ENCODE measurements around the gene RHOC.
A peak's percentile ranks its signal among the peaks of the same experiment; 100 is the strongest.

RHOC gene

DNA sequence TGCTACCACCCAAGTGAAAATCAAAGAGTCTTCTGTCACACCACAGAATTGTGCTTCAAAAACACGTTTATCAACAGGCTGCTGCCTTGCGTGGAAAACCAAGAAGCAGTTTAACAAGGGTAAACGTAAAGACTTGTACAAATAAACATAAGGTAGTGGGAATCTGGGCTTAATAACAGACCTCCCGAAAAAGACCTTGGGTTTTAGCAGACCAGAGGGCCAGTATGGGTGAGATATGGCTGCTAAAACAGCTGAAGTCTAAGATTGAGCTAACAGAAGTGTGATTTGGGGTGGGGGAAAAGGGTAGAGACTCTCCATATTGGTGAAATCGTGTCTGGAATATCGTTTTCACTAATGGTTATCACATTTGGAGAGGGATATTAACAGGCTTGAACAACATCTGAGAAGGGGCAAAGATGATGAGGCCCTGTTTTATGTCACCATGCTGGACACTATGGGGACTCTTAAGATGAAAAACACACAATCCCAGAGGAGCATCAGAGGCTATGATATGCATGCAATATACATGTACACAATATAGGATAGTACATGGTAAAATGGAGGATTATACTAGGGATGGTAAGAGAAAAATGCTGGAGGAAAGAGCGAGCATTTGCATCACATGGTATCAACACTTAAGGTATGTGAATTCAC, 31.1 kb downstream of the RHOC start:
- no peak for DNase-seq

DNA sequence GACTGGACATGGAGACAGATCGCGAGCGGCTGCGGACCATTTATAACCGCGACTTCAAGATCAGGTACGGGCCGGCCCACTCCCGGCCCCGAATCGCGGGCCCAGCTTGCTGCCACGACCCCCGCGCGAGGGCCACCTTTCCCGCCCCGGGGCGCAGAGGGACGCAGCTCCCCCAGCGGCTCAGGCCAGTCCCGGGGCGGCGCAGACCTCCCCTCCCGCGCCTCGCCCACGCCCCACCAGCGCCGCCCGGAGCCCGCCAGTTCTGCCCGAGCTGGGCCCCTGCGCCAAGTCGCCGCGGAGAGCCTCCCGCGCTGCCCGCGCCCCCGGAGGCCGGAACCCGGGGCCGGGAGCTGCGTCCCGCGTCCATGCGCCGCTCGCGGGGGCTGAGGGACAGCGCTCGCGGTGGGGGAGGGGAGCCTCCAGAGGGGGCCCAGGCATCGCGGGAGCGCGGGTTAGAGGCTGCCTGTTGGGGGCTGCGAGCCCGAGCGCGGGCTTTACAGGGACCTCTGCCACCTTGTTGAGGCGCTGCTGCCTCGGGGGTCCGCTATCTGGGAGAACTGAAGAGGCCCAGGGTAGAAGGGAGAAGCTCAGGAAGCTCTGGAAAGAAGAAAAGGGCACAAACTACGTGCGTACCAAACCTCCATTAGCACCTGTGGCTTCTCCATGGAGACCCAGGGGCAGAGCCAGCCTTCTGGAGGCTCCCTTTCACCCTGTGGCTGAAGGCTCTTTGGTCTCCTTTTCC, 31.8 kb downstream of the RHOC start:
- no peak for DNase-seq

DNA sequence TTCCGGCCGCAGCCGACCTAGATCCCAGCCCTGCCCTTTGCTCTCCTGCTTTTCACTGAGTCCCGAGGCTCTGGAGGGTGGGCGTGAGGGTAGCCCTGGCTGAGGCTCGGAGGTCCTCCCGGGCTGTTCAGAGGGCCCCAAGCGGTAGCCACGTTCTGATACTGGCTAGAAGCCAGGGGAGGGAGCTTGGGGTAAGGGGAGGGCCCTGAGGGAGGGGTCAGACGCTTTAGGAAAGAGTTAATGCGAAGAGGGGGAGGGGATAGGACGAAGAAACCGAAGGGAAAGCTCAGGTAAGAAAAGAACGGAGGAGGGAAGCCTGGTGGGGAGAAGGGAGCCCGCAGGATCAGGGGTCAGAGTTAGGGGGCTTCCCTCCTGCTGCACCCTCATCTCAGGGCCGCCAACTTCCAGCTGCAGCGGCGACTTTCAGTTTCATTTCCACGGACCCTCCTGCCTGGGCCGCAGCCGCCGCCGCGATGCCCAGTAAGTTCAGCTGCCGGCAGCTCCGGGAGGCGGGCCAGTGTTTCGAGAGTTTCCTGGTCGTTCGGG, 32.4 kb downstream of the RHOC start, which contains the start of gene MOV10:
Gene MOV10, plus strand, starts transcription at position 220 of the 546 bp plus-strand sequence. Its CDS starts 254 bp downstream, at position 474.
- peak; percentile 55 for DNase-seq

DNA sequence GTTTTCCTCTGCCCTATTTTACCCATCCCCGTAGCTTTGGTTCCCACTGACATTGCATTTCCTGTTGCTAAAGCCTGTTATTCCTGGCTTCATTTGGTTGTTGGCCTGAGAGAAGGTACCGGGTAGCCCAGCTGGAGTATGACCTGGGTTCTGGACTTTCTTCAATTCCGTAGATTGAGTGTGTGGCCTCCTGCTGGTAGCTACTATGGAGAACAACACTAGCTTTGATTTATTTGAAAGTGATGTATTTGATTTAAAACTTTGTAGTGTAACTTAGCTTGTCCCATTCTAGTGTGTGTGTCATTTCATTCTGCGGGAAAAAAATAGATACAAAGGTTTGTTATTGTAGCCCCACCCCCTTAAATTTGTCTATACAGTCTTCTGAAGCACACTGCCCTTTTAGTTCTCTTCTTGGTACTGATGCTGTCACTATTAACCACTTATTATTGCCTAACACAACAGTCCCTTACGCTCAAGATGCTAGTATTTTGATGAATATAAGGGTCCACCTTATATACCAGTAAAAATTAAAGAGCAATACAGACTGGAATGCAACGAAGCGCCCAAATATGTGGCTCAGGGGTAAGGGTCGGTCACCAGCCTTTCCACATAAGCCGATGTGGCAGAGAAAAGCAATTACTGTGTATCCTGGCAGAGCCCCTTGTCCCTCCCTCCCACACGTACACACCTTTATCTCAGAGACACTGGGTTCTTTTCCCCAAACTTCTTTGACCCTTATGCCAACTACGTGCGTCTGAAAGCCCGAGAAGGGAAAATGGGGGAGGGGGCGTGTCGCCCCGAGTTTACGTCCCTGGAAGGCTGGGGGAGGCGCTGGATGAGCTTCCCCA, 33.1 kb downstream of the RHOC start:
- DNase-seq, result no peak

DNA sequence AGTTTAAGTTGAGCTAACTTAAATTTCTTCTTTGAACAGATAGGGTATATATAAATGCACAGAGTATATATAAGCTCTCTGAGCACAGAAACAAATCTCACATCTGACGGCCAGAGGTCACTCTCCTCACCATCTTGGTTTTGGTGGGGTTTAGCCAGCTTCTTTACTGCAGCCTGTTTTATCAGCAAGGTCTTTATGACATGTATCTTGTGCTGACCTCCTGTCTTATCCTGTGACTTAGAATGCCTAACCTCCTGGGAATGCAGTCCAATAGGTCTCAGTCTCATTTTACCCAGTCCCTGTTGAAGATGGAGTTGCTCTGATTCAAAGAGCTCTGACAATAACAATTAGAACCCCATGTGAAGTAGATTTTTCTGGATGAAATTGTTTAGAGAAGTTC, 34.1 kb downstream of the RHOC start:
- DNase-seq, result no peak

DNA sequence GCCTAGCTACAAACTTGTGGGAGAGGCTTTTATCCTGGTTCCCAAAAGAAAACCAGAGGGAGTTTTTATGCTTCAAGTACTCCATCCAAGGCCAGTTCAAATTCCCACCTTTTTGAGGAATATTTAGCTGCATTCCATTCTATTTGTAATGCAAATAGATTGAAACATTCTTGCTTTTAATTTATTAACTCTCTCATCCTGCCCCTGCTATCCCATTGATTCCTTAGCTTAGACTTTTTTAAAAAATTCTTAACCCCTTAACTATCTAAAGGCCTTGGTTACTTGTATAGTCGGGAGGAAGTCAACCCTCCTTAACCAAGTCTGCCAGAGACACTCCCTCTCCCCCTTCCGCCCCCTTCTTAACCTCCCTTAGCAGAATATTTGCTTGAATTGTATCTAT, 34.9 kb downstream of the RHOC start:
- no peak for DNase-seq

DNA sequence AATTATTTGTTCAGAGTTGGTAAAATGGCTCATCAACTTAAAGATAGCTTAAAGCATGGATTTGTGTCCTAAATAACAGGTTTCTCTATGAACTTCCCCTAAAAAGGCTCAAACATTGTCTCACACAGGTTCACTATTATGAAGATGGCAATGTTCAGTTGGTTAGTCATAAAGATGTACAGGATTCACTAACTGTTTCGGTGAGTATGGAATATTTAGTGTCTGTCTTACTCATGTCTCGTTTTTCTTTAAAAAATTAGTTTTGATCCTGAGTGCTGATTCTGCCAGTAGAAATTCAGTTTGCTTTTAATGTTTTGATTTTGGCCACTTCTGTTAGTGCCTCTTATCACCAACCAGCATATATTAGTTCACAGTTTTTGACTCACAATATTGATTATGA, 40.0 kb downstream of the RHOC start:
- no peak for DNase-seq

DNA sequence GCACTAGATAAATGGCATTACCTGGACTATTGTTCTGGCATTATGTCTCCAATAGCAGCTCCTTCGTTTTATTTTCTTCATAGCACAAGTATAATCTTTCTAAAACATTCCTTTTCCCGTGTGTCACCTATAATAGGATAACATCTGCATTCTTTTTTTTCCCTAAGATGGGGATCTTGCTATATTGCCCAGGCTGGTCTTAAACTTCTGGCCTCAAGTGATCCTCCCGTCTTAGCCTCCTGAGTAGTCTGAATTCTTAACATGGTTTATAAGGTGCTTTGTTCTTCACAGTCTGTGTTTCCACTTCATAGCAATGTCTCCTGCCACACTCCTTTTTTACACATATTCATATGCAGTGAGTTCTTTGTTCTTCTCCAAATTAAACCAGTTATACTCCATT, 41.1 kb downstream of the RHOC start:
- no peak for DNase-seq

DNA sequence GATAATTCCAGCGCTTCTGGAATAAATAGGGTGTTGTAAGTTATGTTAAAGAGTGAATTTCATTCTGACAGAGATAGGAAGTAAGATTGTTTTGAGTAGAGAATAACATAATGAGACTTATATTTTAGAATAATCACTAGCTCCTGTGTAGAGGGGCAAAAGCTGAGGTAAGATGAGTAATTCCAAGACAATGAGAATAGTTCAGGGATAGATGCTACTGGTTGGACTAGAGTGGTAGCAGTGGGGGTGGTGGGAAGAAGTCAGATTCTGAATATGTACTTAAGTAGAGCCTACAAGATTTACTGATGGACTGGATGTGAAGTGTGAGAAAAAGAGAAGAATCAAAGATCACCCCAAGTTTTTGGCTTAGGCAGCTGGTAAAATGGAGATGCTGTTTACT, 55.7 kb downstream of the RHOC start:
- DNase-seq, result no peak
